HT-29 (cell line): ENCODE results near the gene SORBS2. TPM values are rescaled to one million over a fixed set of nuclear protein-coding genes. Genes with fewer than 3 reads are reported as not detected.

ENCODE experiments used
- DNase-seq: peaks from one replicate; pipeline ENCODE4 v3.0.0-alpha.2; 2015; ENCODE audit warnings: low spot score
- total RNA-seq: library from RNA; depleted of rRNA; stranded (reverse); fragments of >200 nt; shearing (Covaris generic); gene quantifications from 2 replicates; pipeline ENCODE4 v1.2.3, GENCODE V29; 2014

SORBS2 gene
- total RNA-seq, 1 experiment from 2014 or later = 3.1 TPM

GRCh38 chr4:185775792-185776555, 36.0 kb downstream of the SORBS2 start:
- DNase-seq = no peak

- peak; percentile 3 for DNase-seq
Measured at GRCh38 chr4:185774845-185775680, 36.9 kb downstream of the SORBS2 start.

- DNase-seq = no peak
Measured at GRCh38 chr4:185774131-185774653, 37.8 kb downstream of the SORBS2 start.

GRCh38 chr4:185773419-185773818, 38.6 kb downstream of the SORBS2 start:
- DNase-seq = no peak

- DNase-seq = no peak
Measured at GRCh38 chr4:185772391-185773093, 39.5 kb downstream of the SORBS2 start.

- DNase-seq = no peak
Measured at GRCh38 chr4:185771711-185772390, 40.1 kb downstream of the SORBS2 start.

- DNase-seq = no peak
Measured at GRCh38 chr4:185767528-185767927, 44.5 kb downstream of the SORBS2 start.

GRCh38 chr4:185764876-185765275, 47.1 kb downstream of the SORBS2 start:
- DNase-seq = no peak

GRCh38 chr4:185761352-185762235, 50.4 kb downstream of the SORBS2 start:
- no peak for DNase-seq

- no peak for DNase-seq
Measured at GRCh38 chr4:185758807-185759206, 53.2 kb downstream of the SORBS2 start.

- no peak for DNase-seq
Measured at GRCh38 chr4:185755451-185755850, 56.5 kb downstream of the SORBS2 start.

- no peak for DNase-seq
Measured at GRCh38 chr4:185754961-185755360, 57.0 kb downstream of the SORBS2 start.

- DNase-seq = no peak
Measured at GRCh38 chr4:185752872-185753271, 59.1 kb downstream of the SORBS2 start.

GRCh38 chr4:185749858-185750257, 62.1 kb downstream of the SORBS2 start:
- DNase-seq = no peak

- no peak for DNase-seq
Measured at GRCh38 chr4:185748901-185749390, 63.0 kb downstream of the SORBS2 start.

- no peak for DNase-seq
Measured at GRCh38 chr4:185745891-185746290, 66.1 kb downstream of the SORBS2 start.

GRCh38 chr4:185744946-185745345, 67.0 kb downstream of the SORBS2 start:
- DNase-seq = no peak

- DNase-seq = no peak
Measured at GRCh38 chr4:185744488-185744862, 67.5 kb downstream of the SORBS2 start.

- DNase-seq = no peak
Measured at GRCh38 chr4:185743722-185744487, 68.1 kb downstream of the SORBS2 start.
